LNCaP clone FGC (cell line): ENCODE data around the gene SCGB2B2.

ENCODE experiments used
- DNase-seq: peaks from one replicate; pipeline ENCODE4 v3.0.0-alpha.2; 2011; ENCODE audit warnings: low read depth
- H3K4me3 ChIP-seq: 2 replicates; pipeline ENCODE4 v1.5.1; 2011; ENCODE audit warnings: mild to moderate bottlenecking, low read depth, low read length, control low read depth
- CTCF ChIP-seq: IDR thresholded peaks from 2 replicates; pipeline ENCODE4 v1.5.1; 2012; ENCODE audit warnings: mild to moderate bottlenecking; ENCODE audit not compliant: control insufficient read depth, insufficient read depth; ENCODE audit errors: extremely low read depth

Gene SCGB2B2

GRCh38 chr19:34649886-34650543 lies 26.9 kb downstream of the SCGB2B2 start:
- H3K4me3 ChIP-seq: no peak overlapping the region
- no peak for DNase-seq
- TF ChIP-seq CTCF: no peak

- DNase-seq: no peak
- TF ChIP-seq CTCF: no peak
- peak overlapping the region; percentile 31; the same call in 1 of the 2 replicates for H3K4me3 ChIP-seq
Observed at GRCh38 chr19:34645551-34645950, 31.4 kb downstream of the SCGB2B2 start.

- peak overlapping the region; percentile 31 for H3K4me3 ChIP-seq
- DNase-seq: peak; percentile 88
- TF ChIP-seq CTCF: peak; percentile 41; the same call in 1 of the 2 replicates
Observed at GRCh38 chr19:34644991-34645461, 31.9 kb downstream of the SCGB2B2 start.

- TF ChIP-seq CTCF: no peak
- H3K4me3 ChIP-seq: no peak overlapping the region
- no peak for DNase-seq
Observed at GRCh38 chr19:34642241-34642640, 34.7 kb downstream of the SCGB2B2 start.

GRCh38 chr19:34639491-34640085 lies 37.4 kb downstream of the SCGB2B2 start:
- DNase-seq: peak; percentile 44
- peak; percentile 82 for TF ChIP-seq CTCF
- H3K4me3 ChIP-seq: no peak overlapping the region

- no peak for DNase-seq
- no peak overlapping the region for H3K4me3 ChIP-seq
- TF ChIP-seq CTCF: no peak
Observed at GRCh38 chr19:34633802-34634201, 43.2 kb downstream of the SCGB2B2 start.
